Hematopoietic multipotent progenitor cell (in vitro differentiated cells): ENCODE results near the gene KLHL26. TPM values are rescaled to one million over a fixed set of nuclear protein-coding genes. Genes with fewer than 3 reads are reported as not detected.
"Not testable (repeated sequence)": the region's sequence is repeated elsewhere in the genome, so short reads cannot be mapped to it uniquely, and the experiment has no call there.

ENCODE experiments used
- DNase-seq, 3 donors: peaks; one replicate each; pipeline ENCODE4 v3.0.0-alpha.2; 2011 to 2015; ENCODE audit warnings: low read depth in 2 of 3, low spot score in 2 of 3
- total RNA-seq: library from RNA; depleted of rRNA; stranded (reverse); fragments of >200 nt; gene quantifications from one replicate; pipeline ENCODE4 v1.2.3, GENCODE V29; 2012

KLHL26 gene
- total RNA-seq = 11.0 TPM

- no peak for DNase-seq
Measured at GRCh38 chr19:18636969-18637629, at the start of gene KLHL26. Gene KLHL26, plus strand, starts transcription at chr19:18637028. Its CDS starts 27 bp downstream, at chr19:18637055.

GRCh38 chr19:18587561-18587960, 49.3 kb upstream of the KLHL26 start:
- no peak for DNase-seq

GRCh38 chr19:18587962-18588610, 48.7 kb upstream of the KLHL26 start:
- no peak for DNase-seq

- DNase-seq = peak; percentile 77 to 92 (median 91)
Measured at GRCh38 chr19:18588611-18589379, 48.0 kb upstream of the KLHL26 start, which contains the start of gene REX1BD. Gene REX1BD, plus strand, starts transcription at chr19:18588798. Its CDS starts 4 bp downstream, at chr19:18588802.

- DNase-seq = peak; percentile 61 to 71 (median 71)
Measured at GRCh38 chr19:18589380-18590272, 47.2 kb upstream of the KLHL26 start.

- peak in 2 of 3 donors; percentile 46 to 59 for DNase-seq
Measured at GRCh38 chr19:18590273-18591272, 46.3 kb upstream of the KLHL26 start.

- DNase-seq = no peak
Measured at GRCh38 chr19:18591735-18592385, 45.0 kb upstream of the KLHL26 start.

- not testable (repeated sequence) for DNase-seq
Measured at GRCh38 chr19:18592732-18593131, 44.1 kb upstream of the KLHL26 start.

GRCh38 chr19:18593367-18594095, 43.3 kb upstream of the KLHL26 start:
- no peak for DNase-seq

GRCh38 chr19:18594096-18594823, 42.6 kb upstream of the KLHL26 start:
- DNase-seq = peak; percentile 66 to 84 (median 81)

GRCh38 chr19:18594824-18595373, 41.9 kb upstream of the KLHL26 start:
- no peak for DNase-seq

GRCh38 chr19:18595475-18595874, 41.4 kb upstream of the KLHL26 start:
- no peak for DNase-seq

GRCh38 chr19:18596752-18597157, 40.1 kb upstream of the KLHL26 start:
- DNase-seq = peak in 2 of 3 donors; percentile 47 to 56

GRCh38 chr19:18597809-18598660, 38.8 kb upstream of the KLHL26 start:
- no peak for DNase-seq

GRCh38 chr19:18599485-18599884, 37.3 kb upstream of the KLHL26 start:
- no peak for DNase-seq
